ENCODE data around the gene TSEN2.

TSEN2 gene

DNA sequence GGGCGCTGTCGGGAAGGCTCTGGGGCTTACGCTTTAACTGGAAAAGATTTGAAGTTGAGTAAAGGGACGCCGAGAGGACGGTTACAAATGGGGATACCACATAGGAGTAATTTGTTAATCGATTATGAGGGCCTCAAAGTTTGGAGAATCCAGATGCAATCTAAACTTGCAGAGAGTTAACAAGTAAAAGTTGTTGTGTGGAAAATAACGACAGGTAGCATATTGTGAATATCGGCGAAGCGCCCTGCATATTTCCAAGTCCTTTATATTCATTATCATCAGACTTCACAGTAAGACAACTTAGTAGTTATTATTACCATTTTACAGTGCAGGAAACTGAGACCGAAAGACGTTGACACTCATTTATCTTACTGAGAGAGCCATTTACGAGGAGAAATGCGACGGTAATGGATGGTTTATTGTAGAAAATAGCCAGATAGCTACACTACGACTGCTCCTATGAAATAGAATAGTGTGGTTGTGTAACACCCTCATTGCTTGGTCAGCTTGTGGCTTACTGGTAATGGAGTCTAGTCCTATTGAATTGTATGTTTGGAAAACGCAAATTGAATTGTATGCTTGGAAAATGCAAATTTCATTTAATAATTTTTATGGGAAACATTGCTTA lies 73.3 kb downstream of the TSEN2 start:
- peak; percentile 12 for DNase-seq

DNA sequence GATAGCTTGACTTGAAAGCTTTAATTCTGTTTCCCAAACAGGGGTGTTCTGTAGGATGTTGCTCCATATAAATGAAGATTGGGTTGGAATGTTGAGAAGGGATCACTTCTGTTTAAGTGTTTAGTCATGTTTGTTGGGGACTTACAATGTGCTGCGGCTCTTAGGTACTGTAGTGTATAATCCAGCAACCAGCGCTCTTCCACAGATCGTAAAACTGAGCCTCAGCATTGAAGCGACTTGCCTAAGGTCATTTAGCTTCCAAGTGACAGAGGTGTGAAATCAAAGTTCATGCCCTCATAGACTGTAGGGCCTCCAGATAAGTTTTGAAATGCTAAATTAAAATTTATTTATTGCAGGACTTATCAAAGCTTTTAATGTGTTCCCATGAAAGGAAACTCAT lies 74.4 kb downstream of the TSEN2 start:
- DNase-seq: no peak

DNA sequence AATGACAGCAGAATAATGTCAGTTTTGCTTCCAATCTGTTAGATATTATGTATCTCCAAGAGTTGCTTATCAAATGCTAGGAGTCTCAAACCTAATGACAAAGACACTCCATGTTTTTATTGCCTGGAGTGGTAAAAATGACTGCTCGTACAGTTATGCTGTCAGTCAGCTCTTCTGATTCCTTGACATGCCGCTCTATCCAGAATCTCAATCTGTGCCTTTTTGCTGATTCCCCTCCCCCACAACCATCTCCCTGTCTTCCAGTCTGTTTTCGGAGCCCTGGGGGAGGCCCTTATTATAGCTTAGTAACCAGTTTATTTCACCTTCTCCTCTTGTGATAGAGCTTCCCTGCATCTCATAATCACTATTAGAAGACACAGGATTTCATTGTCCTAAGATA lies 75.2 kb downstream of the TSEN2 start:
- no peak for DNase-seq

DNA sequence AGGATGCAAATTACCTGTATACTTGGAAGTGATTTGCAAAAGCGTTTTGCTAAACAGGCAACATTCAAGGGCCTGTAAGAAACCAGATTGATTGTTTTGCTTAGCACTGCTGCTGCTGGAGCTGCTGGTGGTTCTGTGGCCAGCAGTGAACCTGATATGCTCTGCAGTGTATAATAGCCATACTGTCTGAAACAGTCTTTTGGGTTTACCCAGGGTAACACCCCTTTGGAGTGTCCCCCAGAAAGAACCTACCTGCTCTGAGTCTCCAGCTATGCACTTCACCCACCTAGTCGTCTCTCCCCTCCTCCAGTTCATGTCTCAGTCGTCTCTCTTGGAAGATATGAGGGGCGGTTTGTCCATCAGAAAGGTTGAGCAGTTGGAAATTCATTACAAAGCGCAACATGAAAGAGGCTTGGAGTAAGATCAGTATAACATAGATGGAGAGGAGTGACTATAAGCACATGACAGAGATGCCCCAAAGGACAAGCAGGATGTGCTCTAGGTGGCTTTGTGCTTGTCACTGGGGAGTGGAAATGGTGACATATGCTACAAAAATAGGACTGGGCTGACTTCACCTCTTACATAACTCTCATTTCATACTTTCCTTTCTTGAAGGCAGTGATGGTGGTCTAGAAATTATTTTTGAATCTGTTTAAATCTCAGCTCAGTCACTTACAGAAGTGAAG lies 76.4 kb downstream of the TSEN2 start:
- no peak for DNase-seq

DNA sequence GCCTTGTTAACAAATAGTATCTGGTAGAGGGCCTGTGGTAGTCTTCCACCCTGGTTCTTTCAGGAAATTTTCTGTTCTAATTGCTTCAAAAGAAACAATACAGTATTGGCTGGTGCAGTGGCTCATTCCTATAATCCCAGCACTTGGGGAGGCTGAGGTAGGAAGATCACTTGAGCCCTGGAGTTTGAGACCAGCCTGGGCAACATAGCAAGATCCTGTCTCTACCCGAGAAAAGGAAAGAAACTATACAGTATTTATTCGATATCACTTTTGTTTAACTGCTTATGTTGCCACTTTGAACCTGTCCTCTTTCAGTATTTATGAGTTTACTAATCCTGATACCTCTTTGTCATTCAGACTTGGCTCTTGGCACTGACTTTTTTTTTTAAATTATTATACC lies 77.1 kb downstream of the TSEN2 start:
- no peak for DNase-seq

DNA sequence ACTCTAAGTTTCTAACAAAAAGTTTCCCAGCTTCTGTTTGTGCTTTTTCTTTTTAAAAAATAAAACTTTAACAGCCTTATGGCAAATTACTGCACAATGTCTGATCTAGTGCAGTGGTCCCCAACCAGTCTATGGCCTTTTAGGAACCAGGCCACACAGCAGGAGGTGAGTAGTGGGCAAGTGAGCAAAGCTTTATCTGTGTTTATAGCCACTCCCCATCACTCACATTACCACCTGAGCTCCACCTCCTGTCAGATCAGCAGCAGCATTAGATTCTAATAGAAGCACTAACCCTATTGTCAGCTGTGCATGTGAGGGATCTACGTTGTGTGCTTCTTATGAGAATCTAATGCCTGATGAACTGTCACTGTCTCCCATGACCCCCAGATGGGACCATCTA lies 78.2 kb downstream of the TSEN2 start:
- DNase-seq: no peak

DNA sequence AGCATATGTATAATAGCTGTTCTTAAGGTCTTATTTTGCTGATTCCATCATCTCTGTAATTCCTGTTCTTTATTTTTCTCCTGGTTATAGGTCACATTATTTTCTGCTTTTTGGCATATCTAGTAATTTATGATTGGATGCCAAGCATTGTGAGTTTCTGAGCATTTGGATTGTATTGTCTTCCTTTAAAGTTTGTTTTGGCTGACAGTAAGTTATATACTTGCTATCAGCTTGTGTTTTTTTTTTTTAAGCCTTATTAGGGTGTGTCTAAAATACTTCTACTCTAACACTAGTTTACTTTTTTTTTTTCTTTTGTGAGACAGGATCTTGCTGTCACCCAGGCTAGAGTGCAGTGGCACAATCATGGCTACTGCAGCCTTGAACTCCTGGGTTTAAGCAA lies 82.7 kb downstream of the TSEN2 start:
- no peak for DNase-seq

DNA sequence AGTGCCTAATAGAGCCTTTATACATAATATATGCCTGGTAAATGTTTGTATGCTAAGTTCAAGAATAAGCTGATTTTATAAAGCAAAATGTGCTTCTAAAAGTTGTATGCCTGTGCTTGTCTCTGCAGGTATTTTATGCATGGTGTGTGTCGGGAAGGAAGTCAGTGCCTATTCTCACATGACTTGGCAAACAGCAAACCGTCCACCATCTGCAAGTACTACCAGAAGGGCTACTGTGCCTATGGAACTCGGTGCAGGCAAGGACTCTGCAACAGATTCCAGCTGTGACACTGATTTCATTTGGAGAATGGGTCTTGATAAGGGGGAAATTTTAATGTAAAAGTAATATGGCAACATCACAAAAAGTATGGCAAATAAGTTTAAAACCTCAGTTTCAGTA lies 84.5 kb downstream of the TSEN2 start:
- DNase-seq: no peak

DNA sequence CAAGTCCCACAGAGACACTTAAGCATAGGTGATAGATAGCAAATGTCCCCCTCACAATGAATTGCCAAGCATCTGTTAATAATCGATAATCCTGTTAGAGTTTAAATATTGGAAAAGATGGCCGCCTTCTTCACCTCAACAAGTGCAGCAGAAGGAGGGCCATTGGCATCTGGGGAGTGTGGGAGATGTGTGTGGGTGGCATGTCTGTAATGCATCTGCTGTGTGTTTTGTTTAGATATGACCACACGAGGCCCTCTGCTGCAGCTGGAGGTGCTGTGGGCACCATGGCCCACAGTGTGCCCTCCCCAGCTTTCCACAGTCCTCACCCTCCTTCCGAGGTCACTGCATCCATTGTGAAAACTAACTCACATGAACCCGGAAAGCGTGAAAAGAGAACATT lies 85.6 kb downstream of the TSEN2 start:
- no peak for DNase-seq

DNA sequence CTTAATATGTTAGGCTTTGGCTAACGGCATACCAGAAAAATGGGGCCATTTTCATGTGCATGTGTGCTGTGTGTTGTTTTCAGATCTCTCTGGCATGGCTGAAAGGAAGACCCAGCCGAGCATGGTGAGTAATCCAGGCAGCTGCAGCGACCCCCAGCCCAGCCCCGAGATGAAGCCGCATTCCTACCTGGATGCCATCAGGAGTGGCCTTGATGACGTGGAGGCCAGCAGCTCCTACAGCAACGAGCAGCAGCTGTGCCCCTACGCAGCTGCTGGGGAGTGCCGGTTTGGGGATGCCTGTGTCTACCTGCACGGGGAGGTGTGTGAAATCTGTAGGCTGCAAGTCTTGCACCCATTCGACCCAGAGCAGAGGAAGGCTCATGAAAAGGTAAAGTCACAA lies 87.7 kb downstream of the TSEN2 start:
- no peak for DNase-seq

DNA sequence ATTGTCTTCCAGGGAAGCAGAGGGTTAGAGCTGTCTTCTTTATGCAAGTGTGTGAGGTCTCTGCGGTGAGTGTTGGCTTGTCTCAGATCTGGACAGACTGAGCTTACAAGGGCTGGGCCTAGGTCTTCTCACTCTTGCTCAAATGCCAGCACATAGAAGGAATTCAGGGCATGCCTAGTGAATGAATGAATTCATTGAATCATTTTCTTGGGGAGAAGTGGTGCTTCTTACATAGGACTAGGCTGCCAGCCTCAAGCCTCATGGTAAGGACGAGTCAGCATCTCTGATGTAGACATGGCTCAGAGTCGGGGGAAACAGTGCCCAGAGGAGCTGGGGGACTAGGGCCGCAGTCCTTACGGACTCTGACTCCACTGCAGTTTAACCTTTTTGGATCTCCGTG lies 89.9 kb downstream of the TSEN2 start:
- no peak for DNase-seq

DNA sequence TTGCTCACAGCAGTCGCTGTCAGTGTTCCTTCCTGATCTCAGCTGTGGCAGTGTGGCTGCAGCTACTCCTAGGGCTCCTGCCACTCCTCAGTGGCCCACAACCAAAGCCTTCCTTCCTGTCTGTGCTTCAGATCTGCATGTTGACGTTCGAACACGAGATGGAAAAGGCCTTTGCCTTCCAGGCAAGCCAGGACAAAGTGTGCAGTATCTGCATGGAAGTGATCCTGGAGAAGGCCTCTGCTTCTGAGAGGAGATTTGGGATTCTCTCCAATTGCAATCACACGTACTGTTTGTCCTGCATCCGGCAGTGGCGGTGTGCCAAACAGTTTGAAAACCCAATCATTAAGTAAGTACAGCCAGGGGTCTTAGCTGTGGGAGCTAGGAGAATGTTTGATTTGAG lies 90.4 kb downstream of the TSEN2 start:
- DNase-seq: no peak

DNA sequence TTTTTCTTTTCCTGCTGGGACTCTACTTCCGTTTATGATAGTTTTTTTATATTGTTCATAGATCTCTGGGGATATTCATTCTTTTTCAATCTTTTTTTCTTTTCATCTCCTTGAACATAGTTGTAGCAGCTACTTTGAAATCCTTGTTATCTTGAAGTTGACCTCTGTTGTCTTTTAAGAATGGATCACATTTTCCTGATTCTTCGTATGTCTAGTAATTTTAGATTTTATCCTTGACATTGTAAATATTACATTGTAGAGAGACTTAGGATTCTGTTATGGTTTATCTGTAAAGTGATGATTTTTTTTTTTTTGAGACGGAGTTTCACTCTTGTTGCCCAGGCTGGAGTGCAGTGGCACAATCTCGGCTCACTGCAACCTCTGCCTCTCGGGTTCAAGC lies 93.1 kb downstream of the TSEN2 start:
- DNase-seq: no peak

DNA sequence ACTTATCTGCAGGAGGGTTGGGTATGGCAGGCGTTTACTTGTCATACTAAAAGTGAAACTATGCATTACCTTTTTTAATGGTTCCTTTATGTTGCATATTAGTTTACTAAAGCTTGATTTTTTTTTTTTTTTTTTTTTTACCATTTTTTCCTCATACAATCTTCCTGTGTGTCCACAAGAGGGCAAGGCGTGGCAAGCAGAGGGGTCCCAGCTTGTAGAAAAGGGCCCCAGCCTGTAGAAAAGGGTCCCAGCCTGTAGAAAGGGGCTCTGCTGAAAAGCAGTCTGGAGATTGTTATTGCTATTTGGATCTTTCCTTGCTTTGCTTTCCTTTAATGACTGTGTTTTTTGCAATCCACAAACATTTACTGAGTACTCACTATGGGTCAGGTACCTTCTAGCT lies 94.5 kb downstream of the TSEN2 start:
- DNase-seq: no peak

DNA sequence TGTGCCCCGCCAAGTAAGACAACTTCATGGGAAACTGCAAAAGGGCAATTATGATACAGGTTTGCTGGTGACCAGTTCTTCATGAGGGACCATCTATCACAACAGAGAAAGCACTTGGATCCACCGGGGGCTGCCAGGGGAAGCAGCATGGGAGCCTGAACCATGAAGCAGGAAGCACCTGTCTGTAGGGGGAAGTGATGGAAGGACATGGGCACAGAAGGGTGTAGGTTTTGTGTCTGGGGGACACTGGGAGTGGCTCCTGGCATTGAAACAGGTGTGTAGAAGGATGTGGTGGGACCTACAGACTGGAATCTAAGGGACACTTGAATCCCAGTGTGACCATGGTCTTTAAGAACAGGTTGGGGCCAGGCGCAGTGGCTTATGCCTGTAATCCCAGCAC lies 95.2 kb downstream of the TSEN2 start:
- DNase-seq: no peak

DNA sequence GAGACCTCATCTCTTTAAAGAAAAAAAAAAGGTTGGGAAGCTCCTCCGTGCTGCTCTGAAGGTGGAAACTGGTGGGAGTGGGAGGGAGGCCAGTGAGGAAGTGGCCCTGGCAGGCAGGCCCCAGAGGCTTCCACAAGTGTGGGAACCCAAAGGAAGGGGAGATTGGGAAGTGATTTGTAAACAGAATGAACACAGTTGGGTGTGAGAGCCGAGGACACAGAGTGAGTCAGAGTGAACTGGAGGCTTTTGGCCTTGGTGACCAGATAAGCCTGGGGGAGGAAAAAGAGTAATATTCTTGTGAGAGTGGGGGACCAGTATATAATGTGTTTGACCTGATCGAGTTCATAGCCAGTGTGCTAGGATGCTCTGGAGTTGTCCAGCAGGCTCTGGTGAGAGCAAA lies 95.6 kb downstream of the TSEN2 start:
- no peak for DNase-seq

DNA sequence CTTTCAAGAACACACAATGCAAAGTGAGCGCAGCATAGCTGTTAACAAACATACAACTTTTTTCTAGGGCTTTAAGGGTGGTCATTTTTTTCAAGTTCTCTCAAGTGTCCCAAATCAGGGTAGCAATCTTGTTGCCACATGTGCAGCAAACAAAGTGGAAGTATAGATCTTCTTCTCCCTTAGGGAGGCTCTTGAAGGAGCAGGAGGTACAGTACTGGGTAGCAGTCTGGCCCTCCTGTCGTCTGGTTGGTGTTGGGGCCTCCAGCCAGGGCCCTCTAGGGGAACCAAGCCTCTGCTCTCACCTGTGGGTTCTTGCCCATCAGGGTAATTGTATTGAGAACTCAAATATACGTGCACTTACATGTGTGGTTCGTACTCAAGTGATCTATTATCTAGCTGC lies 98.5 kb downstream of the TSEN2 start:
- DNase-seq: no peak
